WTC11 (cell line): ENCODE measurements around the gene SPZ1.

Source experiments
- CBFB ChIP-seq: sonication (generic); formaldehyde crosslinking; IDR thresholded peaks from 2 replicates; pipeline ENCODE4 v1.8.1; 2022; ENCODE audit warnings: mild to moderate bottlenecking, low read depth, missing genetic modification reagents
- JUN ChIP-seq: sonication (generic); formaldehyde crosslinking; IDR thresholded peaks from 2 replicates; pipeline ENCODE4 v1.8.0; 2023; ENCODE audit warnings: mild to moderate bottlenecking, missing genetic modification reagents
- MAX ChIP-seq: sonication (generic); formaldehyde crosslinking; IDR thresholded peaks from 2 replicates; pipeline ENCODE4 v1.8.0; 2022; ENCODE audit warnings: mild to moderate bottlenecking, missing genetic modification reagents
- ZMAT4 ChIP-seq: fragments of 250-450 bp; sonication (Bioruptor Pico); IDR thresholded peaks from 2 replicates; pipeline ENCODE4 v1.9.0; 2021; ENCODE audit warnings: mild to moderate bottlenecking
- TF ChIP-seq, protein P1 (sequence below): fragments of 200-600 bp; IDR thresholded peaks from 2 replicates; pipeline ENCODE4 v1.8.0; 2022; ENCODE audit warnings: antibody characterized with exemption
- TF ChIP-seq, protein P2 (sequence below): fragments of 250-450 bp; sonication (Bioruptor Pico); IDR thresholded peaks from 2 replicates; pipeline ENCODE4 v1.8.0; 2021; ENCODE audit warnings: mild to moderate bottlenecking
- TF ChIP-seq, protein P3 (sequence below): sonication (generic); formaldehyde crosslinking; IDR thresholded peaks from 2 replicates; pipeline ENCODE4 v1.8.1; 2023; ENCODE audit warnings: mild to moderate bottlenecking, missing genetic modification reagents
- TF ChIP-seq, protein P4 (sequence below): sonication (generic); formaldehyde crosslinking; IDR thresholded peaks from 2 replicates; pipeline ENCODE4 v1.8.1; 2023; ENCODE audit warnings: mild to moderate bottlenecking, missing genetic modification reagents

DNA sequence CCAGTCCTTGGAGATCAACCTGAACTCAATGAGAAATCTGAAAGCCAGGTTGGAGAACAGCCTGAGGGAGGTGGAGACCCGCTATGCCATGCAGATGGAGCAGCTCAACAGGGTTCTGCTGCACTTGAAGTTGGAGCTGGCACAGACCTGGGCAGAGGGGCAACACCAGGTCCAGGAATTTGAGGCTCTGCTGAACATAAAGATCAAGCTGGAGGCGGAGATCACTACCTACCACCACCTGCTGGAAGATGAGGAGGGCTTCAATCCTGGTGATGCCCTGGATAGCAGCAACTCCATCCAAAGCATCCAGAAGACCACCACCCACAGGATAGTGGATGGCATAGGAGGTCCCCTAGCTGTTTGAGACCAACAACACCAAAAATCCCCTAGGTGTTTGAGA, 30.5 kb upstream of the SPZ1 start:
- TF ChIP-seq, protein P1, sequence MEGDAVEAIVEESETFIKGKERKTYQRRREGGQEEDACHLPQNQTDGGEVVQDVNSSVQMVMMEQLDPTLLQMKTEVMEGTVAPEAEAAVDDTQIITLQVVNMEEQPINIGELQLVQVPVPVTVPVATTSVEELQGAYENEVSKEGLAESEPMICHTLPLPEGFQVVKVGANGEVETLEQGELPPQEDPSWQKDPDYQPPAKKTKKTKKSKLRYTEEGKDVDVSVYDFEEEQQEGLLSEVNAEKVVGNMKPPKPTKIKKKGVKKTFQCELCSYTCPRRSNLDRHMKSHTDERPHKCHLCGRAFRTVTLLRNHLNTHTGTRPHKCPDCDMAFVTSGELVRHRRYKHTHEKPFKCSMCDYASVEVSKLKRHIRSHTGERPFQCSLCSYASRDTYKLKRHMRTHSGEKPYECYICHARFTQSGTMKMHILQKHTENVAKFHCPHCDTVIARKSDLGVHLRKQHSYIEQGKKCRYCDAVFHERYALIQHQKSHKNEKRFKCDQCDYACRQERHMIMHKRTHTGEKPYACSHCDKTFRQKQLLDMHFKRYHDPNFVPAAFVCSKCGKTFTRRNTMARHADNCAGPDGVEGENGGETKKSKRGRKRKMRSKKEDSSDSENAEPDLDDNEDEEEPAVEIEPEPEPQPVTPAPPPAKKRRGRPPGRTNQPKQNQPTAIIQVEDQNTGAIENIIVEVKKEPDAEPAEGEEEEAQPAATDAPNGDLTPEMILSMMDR: no peak
- TF ChIP-seq, protein P2, sequence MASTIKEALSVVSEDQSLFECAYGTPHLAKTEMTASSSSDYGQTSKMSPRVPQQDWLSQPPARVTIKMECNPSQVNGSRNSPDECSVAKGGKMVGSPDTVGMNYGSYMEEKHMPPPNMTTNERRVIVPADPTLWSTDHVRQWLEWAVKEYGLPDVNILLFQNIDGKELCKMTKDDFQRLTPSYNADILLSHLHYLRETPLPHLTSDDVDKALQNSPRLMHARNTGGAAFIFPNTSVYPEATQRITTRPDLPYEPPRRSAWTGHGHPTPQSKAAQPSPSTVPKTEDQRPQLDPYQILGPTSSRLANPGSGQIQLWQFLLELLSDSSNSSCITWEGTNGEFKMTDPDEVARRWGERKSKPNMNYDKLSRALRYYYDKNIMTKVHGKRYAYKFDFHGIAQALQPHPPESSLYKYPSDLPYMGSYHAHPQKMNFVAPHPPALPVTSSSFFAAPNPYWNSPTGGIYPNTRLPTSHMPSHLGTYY: no peak
- TF ChIP-seq, protein P3, sequence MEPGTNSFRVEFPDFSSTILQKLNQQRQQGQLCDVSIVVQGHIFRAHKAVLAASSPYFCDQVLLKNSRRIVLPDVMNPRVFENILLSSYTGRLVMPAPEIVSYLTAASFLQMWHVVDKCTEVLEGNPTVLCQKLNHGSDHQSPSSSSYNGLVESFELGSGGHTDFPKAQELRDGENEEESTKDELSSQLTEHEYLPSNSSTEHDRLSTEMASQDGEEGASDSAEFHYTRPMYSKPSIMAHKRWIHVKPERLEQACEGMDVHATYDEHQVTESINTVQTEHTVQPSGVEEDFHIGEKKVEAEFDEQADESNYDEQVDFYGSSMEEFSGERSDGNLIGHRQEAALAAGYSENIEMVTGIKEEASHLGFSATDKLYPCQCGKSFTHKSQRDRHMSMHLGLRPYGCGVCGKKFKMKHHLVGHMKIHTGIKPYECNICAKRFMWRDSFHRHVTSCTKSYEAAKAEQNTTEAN: no peak
- TF ChIP-seq CBFB: no peak
- TF ChIP-seq JUN (CRISPR knock-in tag): no peak
- TF ChIP-seq ZMAT4: no peak
- TF ChIP-seq, protein P4, sequence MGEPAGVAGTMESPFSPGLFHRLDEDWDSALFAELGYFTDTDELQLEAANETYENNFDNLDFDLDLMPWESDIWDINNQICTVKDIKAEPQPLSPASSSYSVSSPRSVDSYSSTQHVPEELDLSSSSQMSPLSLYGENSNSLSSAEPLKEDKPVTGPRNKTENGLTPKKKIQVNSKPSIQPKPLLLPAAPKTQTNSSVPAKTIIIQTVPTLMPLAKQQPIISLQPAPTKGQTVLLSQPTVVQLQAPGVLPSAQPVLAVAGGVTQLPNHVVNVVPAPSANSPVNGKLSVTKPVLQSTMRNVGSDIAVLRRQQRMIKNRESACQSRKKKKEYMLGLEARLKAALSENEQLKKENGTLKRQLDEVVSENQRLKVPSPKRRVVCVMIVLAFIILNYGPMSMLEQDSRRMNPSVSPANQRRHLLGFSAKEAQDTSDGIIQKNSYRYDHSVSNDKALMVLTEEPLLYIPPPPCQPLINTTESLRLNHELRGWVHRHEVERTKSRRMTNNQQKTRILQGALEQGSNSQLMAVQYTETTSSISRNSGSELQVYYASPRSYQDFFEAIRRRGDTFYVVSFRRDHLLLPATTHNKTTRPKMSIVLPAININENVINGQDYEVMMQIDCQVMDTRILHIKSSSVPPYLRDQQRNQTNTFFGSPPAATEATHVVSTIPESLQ: no peak
- no peak for TF ChIP-seq MAX (CRISPR knock-in tag)
